GM12864 (cell line): ENCODE results near the gene NOL4L.

Experiments used
- DNase-seq: peaks from one replicate; pipeline ENCODE4 v3.0.0-alpha.2; 2011; ENCODE audit warnings: low read depth
- H3K4me3 ChIP-seq: 2 replicates; pipeline ENCODE4 v1.5.1; 2011; ENCODE audit warnings: mild to moderate bottlenecking, low read depth, low read length, control low read depth
- CTCF ChIP-seq: IDR thresholded peaks from 2 replicates; pipeline ENCODE4 v1.5.1; 2011; ENCODE audit warnings: low read depth, mild to moderate bottlenecking, moderate library complexity, low read length, control low read depth, inconsistent platforms; ENCODE audit errors: missing control alignments

Gene NOL4L

GRCh38 chr20:32476684-32477593, 108.2 kb downstream of the NOL4L start:
- no peak overlapping the region for H3K4me3 ChIP-seq
- TF ChIP-seq CTCF: no peak
- DNase-seq: no peak

- no peak overlapping the region for H3K4me3 ChIP-seq
These were observed 109.9 kb downstream of the NOL4L start for GRCh38 chr20:32474967-32475811.

GRCh38 chr20:32474717-32474966, 110.5 kb downstream of the NOL4L start:
- DNase-seq: no peak
- no peak for TF ChIP-seq CTCF
- no peak overlapping the region for H3K4me3 ChIP-seq

More at GRCh38 chr20:32474967-32475811, 109.9 kb downstream of the NOL4L start:
- no peak for TF ChIP-seq CTCF
- no peak for DNase-seq

- no peak for TF ChIP-seq CTCF
- no peak for DNase-seq
- no peak overlapping the region for H3K4me3 ChIP-seq
These were observed 111.0 kb downstream of the NOL4L start for GRCh38 chr20:32474009-32474716.

- DNase-seq: no peak
- no peak for TF ChIP-seq CTCF
- H3K4me3 ChIP-seq: no peak overlapping the region
These were observed 111.7 kb downstream of the NOL4L start for GRCh38 chr20:32473231-32474008.

- no peak for DNase-seq
- H3K4me3 ChIP-seq: no peak overlapping the region
- TF ChIP-seq CTCF: no peak
These were observed 112.4 kb downstream of the NOL4L start for GRCh38 chr20:32472581-32473207.
